ENCODE results near the gene SIRT1.

GRCh38 chr10:67841737-67842136 is 42.7 kb upstream of the SIRT1 start:
- no peak for TF ChIP-seq REST (IDR thresholded peaks at IDR 0.05; ENCODE audit: insufficient read depth in 1 of 2, low read depth in 2 of 2, low read length in 2 of 2)
- TF ChIP-seq POLR2AphosphoS5 (IDR thresholded peaks at IDR 0.05; ENCODE audit: low read depth, low read length) = no peak

All from PFSK-1 (cell line).